NK-92 treated with Interleukin-12 subunit alpha and Interleukin-12 subunit beta, amount 100 ng/mL, for 24 hours (cell line): ENCODE results near the gene ZNF860.

Experiments
- DNase-seq: peaks from one replicate; lab custom pipeline; 2025; lab: John Stamatoyannopoulos, UW

Gene ZNF860

GRCh38 chr3:31981206-31982181 lies at the start of gene ZNF860, which contains the start of gene OSBPL10:
Gene ZNF860, plus strand, starts transcription at chr3:31981750. Its CDS starts 7,330 bp downstream, at chr3:31989080.
Gene OSBPL10, minus strand, starts transcription at chr3:31981262. Its CDS starts 83 bp downstream, at chr3:31981179.
- DNase-seq: no peak

GRCh38 chr3:31932990-31933389 lies 48.6 kb upstream of the ZNF860 start:
- DNase-seq: no peak

- no peak for DNase-seq
Observed at GRCh38 chr3:31934018-31934417, 47.5 kb upstream of the ZNF860 start.

GRCh38 chr3:31934866-31935265 lies 46.7 kb upstream of the ZNF860 start:
- DNase-seq: no peak

GRCh38 chr3:31936420-31937060 lies 45.0 kb upstream of the ZNF860 start:
- no peak for DNase-seq

- no peak for DNase-seq
Observed at GRCh38 chr3:31937225-31937624, 44.3 kb upstream of the ZNF860 start.

- no peak for DNase-seq
Observed at GRCh38 chr3:31942446-31942845, 39.1 kb upstream of the ZNF860 start.

GRCh38 chr3:31943041-31943440 lies 38.5 kb upstream of the ZNF860 start:
- no peak for DNase-seq

- no peak for DNase-seq
Observed at GRCh38 chr3:31945738-31946052, 35.9 kb upstream of the ZNF860 start.

- DNase-seq: no peak
Observed at GRCh38 chr3:31946484-31947081, 35.0 kb upstream of the ZNF860 start.

GRCh38 chr3:31947162-31947561 lies 34.4 kb upstream of the ZNF860 start:
- no peak for DNase-seq

GRCh38 chr3:31947671-31948091 lies 33.9 kb upstream of the ZNF860 start:
- DNase-seq: no peak

GRCh38 chr3:31948280-31948679 lies 33.3 kb upstream of the ZNF860 start:
- no peak for DNase-seq

GRCh38 chr3:31952205-31952604 lies 29.3 kb upstream of the ZNF860 start:
- DNase-seq: no peak

- DNase-seq: no peak
Observed at GRCh38 chr3:31953091-31953490, 28.5 kb upstream of the ZNF860 start.

GRCh38 chr3:31953636-31954035 lies 27.9 kb upstream of the ZNF860 start:
- DNase-seq: no peak

- no peak for DNase-seq
Observed at GRCh38 chr3:31955581-31955980, 26.0 kb upstream of the ZNF860 start.

GRCh38 chr3:31957106-31957505 lies 24.4 kb upstream of the ZNF860 start:
- no peak for DNase-seq

- DNase-seq: no peak
Observed at GRCh38 chr3:31958701-31959152, 22.8 kb upstream of the ZNF860 start.

GRCh38 chr3:31959251-31959650 lies 22.3 kb upstream of the ZNF860 start:
- no peak for DNase-seq

- DNase-seq: no peak
Observed at GRCh38 chr3:31959951-31960792, 21.4 kb upstream of the ZNF860 start.
